ENCODE data around the gene MRFAP1.
"Not testable (repeated sequence)": the region's sequence is repeated elsewhere in the genome, so short reads cannot be mapped to it uniquely, and the experiment has no call there.

The MRFAP1 gene

DNA sequence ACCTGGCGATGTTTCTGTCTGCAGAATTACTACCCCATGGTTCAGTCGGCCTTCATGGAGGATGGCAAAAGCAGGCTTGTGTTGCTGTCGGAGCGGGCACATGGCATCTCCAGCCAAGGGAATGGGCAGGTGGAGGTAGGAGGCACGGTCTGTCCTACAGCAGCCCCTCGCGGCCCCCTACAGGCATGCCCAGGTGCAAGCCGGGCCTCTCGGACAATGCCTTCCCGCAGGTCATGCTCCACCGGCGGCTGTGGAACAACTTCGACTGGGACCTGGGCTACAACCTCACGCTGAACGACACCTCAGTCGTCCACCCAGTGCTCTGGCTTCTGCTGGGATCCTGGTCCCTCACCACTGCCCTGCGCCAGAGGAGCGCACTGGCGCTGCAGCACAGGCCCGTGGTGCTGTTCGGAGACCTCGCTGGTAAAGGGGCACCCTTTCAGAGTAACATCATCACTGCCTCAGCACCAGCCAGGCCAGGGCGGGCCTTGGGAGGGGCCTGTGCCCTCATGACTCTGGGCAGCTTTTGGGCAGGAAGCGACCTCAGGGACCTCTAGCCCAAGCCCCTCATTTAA lies 29.5 kb upstream of the MRFAP1 start:
- no peak for DNase-seq (ENCODE audit: low read depth in 2 of 2)

DNA sequence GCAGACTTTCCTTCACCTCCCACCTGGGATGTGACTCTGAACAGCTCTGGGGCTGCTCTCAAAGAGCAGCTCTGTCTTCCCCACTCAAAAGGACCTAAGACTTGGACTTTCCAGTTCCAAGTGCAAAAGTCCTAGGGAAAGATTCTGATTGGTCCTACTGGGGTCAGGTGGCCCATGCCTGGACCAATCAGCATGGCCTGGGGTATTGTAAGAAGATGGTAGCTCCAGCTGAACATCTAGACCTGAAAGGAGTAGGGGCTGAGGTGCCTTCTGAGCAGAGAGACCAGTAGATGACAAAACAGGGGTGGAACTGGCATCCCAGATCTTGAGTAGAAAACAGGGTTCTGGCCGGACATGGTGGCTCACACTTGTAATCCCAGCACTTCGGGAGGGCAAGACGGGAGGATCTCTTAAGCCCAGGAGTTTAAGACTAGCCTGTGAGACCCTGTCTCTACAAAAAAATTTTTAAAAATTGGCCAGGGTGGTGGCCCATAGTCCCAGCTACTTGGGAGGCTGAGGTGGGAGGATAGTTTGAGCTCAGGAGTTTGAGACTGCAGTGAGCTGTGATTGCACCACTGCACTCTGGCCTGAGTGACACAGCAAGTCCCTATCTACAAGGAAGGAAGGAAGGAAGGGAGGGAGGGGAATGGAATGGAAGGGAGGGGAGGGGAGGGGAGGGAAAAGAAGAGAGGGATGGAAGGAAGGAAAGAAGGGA lies 27.4 kb upstream of the MRFAP1 start:
- no peak for DNase-seq (ENCODE audit: low read depth in 2 of 2)

DNA sequence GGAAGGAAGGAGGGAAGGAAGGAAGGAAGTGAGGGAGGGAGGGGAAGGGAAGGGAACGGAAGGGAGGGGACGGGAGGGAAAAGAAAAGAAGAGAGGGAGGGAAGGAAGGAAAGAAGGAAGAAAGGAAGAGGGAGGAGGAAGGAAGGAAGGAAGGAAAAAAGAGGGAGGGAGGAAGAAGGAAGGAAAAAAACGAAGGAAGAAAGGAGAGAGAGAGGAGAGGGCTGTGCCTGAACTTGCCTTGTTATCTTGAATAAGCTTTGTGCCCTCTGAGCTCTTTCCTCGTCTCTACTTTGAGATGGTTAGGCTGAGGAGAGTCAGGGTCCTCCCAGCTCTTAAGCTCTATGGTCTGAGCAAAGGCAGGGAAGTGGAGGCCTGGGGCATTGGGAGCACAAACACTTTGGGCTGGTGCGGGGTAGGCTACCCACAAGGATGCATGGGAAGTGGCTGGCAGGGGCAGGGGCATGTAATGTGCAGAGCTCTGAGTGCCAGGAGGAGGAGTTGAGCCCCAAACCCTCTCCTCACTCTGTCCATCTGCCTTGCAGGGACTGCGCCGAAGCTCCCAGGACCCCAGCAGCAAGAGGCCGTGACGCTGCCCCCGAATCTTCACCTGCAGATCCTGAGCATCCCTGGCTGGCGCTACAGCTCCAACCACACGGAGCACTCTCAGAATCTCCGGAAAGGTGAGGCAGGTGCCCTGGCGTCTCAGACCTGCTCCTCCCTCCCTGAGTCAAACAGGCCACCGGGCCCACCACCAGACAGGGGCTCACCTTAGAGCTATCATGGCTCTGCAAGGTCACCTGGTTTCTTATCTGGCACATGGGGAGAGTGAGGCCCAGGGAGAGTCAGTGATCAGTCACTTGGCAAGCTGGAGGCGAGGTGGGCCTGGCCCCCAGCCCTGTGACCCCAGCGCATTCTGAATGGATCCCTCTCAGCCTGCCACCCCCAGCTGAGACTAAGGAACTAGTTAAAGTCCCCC lies 26.5 kb upstream of the MRFAP1 start:
- no peak for DNase-seq (ENCODE audit: low read depth in 2 of 2)

DNA sequence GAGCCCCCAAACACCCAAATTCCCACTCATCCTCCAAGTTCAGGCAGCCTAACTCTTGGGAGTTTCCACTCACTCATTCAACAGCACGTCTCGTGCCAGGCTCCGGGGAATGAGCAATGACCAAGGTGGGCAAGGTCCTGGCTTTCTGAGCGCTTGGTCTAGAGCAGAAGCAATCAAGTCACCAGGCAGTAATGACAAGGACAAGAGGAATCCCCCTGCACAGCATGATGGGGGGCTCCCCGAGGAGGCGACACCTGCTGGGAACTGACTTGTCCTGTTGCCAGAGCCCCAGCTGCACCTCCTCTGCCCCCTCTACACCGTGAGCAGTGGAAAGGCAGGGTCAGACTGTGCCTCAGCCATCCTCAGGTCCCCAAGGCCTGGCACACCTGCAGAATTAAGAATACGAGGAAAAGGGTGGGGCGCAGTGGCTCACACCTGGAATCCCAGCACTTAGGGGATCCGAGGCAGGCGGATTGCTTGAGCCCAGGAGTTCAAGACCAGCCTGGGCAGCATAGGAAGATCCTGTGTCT lies 25.7 kb upstream of the MRFAP1 start:
- no peak for DNase-seq (ENCODE audit: low read depth in 2 of 2)

DNA sequence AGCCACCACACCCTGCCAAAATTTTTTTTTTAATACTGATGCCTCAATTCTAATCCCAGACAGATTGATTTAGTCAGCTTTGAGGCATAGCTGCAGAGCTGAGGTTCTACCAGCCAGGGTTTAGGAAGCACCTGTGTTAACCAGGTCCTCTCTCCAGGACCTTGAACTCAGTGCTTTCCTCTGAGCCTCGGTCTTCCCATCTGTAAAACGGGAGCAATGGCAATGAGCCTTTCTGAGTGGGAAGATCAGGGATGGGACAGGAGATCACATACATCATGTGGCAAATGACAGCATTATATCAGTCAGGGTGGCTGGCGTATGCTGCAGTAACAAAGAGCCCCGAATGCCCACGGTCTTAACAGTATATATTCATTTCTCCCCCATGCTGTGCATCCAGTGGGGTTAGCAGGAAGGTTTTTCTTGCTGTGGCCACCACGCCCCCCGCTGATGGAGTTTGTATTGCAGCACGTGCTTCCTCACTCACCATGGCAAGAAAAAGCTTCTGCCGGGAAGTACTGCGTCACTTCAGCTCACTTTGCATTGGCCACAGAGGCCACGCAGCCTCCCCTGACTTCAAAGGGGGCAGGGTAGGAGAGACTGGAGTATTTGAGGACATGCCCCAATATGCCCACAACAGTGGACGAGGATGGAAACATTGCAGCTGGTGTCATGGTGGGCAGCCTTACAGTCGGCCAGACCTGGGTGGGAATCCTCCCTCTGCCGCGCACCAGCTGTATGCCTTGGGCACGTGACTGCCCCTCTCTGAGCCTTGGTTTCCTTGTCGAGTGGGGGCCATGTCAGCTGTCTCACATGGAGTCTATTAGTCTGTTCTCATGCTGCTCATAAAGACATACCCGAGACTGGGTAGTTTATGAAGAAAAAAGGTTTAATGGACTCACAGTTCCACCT lies 24.1 kb upstream of the MRFAP1 start:
- DNase-seq (ENCODE audit: low read depth in 2 of 2), result no peak

DNA sequence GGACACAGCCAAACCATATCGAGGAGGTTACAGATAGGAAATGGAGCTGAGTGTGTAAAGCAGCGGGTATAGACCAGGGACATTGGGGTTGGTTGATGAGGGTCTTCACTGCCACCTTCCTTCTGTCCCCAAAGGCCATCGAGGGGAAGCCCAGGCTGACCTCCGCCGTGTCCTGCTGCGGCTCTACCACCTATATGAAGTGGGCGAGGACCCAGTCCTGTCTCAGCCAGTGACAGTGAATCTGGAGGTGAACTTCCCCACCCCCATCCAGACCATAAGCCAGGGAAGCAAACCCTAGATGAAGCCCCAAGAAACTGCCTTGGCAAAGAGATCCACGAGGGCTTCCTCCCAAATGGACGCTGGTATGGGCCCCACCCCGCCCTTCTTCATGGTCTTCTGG lies 23.2 kb upstream of the MRFAP1 start:
- no peak for DNase-seq (ENCODE audit: low read depth in 2 of 2)

DNA sequence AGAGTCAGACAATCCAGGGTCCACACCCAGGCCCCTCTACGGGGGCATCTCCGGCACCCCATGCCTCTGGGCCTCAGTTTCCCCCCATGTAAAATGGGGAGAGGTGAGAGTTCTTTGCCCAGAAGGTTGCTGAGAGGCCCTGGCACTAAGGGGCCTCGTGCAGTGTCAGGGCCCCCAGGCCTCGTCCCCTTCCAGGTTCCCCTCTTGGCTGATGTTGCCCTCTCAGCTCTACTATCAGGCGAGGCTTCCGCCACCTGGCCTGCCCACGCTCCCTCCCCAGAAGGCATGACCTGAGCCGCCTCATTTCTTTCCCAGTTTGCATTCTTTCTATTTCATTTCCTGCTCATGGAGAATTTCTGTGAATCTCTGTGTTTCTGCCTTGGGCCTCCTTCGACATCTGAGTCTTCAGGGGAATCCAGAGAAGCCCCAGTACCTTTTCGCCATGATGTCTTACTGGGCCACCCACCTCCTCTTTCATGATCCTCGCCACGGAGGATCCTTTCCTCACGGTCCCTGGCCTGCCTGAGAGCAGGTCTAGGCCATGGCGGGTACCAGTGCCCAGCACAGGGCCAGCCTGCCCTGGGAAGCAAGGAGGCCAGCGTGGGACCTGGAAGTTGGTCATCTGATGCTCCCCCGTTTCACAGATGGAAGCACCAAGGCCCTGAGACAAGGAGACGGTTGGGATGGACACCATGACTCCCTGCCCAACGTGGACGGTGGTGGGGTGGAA lies 21.9 kb upstream of the MRFAP1 start:
- DNase-seq (ENCODE audit: low read depth in 2 of 2), result no peak

DNA sequence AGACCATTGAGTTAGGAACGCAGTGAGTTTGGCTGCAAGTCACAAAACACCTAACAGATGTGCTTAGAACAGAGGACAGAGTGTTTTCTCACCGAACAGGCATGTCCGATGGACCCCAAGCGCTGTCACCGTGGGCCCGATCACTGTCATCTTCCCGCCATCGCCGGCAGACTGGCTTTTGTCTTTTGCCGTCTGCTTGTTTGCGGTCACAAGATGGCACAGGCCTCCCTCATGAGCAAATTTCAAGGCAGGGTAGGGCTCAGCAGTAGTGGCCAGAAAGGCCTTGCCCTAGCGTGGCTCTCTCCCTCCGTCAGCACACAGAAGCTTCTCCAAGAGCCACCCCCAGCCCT lies 21.4 kb upstream of the MRFAP1 start:
- DNase-seq (ENCODE audit: low read depth in 2 of 2), result no peak

DNA sequence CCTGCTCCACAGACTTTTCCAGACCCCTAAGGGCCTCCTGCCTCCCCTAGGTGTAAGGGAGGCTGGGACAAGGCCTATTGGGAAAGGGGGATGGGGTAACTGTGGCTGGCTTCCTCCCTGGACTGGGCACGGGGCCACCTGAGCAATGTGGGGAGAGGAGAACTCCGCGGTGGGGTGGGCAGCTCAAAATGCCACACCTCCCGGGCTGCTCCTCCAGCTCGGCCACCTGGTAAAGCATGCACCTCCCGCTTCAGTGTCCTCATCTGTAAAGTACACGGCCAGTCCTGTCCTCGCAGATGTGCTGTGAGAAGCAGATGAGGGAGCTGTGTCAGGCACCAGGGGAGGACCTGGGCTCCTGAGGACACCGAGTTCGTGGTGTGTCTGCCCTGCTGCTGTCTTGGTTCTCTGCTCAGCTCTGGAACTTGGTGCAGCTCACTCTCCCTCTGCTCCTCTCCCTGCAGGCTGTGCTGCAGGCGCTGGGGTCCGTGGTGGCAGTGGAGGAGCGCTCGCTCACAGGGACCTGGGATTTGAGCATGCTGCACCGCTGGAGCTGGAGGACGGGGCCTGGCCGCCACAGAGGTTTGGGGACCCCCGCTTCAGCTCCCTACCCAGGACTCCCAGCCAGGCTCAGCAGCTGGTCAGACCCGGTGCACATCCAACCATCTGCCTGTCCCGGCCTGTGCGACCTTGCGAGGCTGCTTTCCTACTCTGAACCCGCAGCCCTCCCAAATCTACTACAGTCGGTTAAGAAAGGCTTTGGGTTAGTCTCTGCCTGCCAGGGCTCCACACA lies 20.8 kb upstream of the MRFAP1 start:
- DNase-seq (ENCODE audit: low read depth in 2 of 2), result no peak

DNA sequence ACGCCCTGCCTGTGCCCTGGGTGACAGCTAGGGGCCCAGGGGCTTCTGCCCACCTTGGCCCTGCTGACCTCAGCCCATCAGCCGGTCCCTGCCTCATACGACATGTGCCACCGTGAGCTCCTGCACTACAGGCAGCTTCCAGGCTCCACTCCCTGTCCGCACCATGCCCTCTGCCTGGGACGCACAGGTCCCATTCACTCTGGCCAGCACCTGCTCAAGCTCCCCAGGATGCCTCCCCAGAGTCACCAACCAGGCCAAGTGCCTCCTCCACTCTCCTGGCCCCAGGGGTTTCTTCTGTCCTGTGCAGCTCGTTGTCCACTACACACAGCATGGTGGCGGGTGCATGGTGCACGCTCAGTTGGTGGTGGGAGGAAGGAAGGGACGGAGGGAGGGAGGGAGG lies 20.2 kb upstream of the MRFAP1 start:
- DNase-seq (ENCODE audit: low read depth in 2 of 2), result no peak

DNA sequence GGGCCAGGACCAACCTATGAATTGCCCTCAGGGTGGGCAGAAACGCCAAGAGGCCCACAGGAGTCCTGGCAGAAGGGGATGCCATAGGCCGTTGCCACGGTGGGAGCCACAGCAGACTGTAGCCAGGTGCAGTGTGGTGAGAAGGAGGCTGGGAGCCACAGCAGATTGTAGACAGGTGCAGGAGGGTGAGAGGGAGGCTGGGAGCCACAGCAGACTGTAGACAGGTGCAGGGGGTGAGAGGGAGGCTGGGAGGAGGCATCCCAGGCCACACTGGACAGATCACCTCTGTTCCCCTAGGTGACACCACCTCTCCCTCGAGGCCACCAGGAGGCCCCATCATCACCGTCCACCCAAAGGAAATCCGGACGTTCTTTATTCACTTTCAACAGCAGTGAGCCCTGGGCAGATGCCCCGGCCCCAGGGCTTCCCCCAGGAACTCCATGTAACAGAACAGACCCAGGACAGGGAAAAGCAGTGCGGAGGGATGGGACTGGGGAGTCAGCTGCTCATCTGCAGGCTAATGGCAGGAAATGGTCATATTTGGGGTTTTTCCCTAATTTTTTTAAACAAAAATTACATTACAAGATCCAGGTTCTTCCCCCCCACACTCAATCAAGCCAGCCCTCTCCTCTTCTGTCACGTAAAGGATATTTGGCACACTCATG lies 19.5 kb upstream of the MRFAP1 start:
- DNase-seq (ENCODE audit: low read depth in 2 of 2), result no peak

DNA sequence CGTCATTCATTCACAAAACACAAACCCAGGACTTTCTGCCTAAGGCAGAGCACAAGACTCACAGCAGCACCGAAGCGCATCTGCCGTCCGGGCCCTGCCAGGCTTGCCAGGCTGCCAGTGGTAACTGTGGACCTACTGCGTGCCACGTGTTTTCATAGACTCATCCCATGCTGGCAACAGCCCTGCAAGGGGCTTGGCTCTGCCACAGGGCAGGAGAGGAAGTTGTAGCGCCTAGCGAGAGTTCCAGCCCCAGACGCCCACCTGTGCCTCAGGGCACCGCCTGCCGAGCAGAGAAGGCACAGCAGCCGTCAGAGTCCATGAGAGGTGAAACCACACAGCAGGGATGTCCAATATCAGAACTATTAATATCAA lies 18.9 kb upstream of the MRFAP1 start:
- DNase-seq (ENCODE audit: low read depth in 2 of 2), result no peak

DNA sequence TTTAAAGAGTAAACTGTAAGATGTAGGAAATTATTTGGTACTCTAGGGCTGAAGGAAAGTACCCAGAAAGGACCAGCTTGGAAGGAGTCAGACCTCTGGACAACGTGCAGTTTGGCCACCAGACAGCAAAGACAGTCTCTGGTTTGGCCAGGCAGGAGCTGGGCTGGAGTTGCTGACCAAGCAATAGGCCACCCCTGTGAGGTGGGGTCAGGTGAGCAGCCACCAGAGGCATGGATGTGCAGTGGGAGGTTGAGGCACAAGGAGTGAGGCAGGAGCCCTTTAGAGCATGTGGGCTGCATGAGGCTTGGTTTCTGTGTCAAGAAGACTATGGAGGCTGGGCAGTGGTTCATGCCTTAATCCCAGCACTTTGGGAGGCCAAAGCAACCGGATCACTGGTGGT lies 17.7 kb upstream of the MRFAP1 start:
- DNase-seq (ENCODE audit: low read depth in 2 of 2), result no peak

DNA sequence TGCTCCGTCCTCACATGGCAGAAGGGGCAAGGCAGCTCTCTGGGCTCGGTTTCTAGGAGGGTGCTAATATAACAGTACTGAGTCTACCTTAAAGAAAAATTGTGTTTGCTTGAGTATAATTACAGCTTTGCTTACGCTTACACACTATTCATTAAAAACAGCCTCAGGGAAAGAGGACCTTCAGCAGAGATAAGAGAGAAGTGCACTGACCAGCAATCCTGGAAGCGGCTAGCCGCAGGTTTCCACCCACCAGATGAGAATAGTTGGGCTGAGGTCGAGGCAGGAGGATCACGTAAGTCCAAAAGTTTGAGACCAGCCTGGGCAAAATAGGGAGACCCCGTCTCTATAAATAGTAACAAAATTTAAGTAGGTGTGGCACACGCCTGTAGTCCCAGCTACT lies 15.2 kb upstream of the MRFAP1 start:
- DNase-seq (ENCODE audit: low read depth in 2 of 2), result no peak

DNA sequence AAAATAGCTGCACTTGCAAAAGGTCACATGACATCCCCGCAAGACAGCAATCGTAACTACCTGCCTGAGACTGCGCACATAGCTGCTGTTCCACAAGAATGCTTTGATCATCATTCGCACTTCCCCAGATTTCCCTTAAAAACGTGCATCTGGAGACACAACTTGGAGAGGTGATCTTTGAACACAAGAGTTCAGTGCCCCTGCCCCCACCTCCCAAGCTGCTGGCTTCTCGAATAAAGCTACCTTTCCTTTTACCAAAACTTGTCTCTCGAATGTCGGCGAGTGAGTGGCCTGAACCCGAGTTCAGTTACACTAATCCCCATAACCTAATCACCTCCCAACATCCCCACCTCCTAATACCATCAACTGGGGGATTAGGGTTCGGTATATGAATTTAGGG lies 14.4 kb upstream of the MRFAP1 start:
- no peak for DNase-seq (ENCODE audit: low read depth in 2 of 2)

DNA sequence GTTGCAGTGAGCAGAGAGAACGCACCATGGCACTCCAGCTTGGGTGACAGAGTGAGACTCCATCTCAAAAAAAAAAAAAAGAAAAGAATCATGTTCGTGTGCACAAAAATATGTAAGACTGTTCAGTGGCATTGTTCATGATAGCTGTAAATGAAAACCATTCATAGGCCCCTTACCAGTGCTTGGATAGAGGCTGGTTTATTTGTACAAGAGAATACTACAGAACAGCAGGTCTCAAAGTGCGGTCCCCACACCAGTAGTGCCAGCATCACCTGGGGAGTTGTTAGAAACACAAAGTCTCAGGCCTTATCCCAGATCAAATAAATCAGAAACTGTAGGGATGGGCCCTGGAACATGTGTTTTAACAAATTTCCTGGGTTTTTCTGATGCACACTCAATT lies 12.7 kb upstream of the MRFAP1 start:
- no peak for DNase-seq (ENCODE audit: low read depth in 2 of 2)

DNA sequence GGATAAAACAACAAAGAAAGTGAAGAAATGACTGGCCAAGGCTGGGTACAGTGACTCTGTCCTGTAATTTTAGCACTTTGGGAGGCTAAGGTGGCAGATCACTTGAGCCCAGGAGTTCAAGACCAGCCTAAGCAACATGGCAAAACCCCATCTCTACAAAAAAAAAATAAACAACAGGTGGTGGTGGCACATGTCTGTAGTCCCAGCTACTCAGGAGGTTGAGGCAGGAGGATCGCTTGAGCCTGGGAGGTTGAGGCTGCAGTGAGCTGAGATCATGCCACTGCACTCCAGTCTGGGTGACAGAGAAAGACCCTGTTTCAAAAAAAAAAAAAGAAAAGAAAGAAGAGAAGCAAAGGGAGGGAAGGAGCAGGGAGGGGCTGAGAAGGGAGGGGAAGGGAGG lies 12.0 kb upstream of the MRFAP1 start:
- DNase-seq (ENCODE audit: low read depth in 2 of 2), result not testable (repeated sequence)

DNA sequence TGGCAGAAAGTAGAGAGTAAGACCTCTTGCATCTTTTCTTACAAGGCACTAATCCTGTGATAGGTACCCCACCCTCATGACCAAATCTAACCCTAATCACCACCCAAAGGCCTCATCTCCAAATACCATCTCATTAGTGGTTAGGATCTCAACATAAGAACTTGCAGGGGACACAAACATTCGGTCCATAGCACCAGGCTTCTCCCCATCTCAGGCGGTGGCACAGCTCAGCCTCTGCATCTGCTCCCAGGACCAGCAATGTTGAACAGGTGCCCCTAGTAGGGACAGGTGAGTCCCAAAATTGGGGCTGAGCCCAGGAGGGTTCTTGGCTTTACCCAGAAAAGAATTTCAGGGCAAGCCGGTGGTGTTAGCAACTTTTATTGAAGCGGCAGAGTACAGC lies 8.4 kb upstream of the MRFAP1 start:
- DNase-seq (ENCODE audit: low read depth in 2 of 2), result no peak

DNA sequence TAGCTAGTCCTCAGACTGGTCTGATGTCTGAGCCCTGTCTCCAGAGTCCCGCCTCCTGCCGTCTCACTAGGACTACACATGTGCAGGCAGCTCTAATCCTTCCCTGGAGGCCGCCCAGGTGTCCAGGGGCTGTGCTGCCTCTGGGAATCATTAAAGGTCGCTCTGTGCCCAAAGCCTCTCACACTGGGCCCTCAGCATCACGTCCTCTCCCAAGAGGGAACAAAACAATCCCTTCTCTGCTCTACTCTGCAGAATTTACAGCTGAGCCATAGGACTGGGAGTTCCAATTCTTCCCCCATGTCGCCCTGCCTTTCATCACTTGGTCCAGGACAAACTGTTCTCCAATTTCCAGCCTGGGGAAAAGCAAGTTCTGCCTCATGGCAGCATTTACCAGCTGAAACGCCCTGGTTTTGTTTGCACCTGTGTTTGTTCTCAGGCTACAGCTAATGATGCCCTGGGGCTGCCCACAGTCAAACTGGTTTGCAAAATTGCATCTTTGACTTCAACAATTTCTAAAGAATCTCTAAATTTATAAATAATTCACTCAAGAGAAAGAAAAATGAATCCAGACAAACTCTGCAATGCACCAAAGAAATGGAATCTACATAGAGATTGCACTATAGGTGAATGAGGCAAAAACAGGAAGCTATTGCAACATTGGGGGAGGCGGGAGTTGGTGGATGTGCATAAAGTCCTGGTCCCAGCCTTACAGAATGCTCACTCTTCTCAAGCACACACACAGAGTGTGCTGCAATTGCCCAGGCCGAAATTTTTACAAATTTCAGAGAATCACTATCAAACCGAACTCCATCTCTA lies 7.2 kb upstream of the MRFAP1 start:
- no peak for DNase-seq (ENCODE audit: low read depth in 2 of 2)

Data from stimulated activated CD4-positive, alpha-beta T cell treated with anti-CD3 and anti-CD28 coated beads, Interleukin-1b, Interleukin-23, amount 100 ng/mL, for 4 hours (primary cell).